WERI-Rb-1 (cell line): ENCODE results near the gene TBC1D22B.

ENCODE experiments used
- DNase-seq: peaks from one replicate; pipeline ENCODE4 v3.0.0-alpha.2; 2020
- H3K27ac ChIP-seq: fragments of 250-450 bp; sonication (Bioruptor Pico); 2 replicates; pipeline ENCODE4 v1.5.1; 2020; ENCODE audit warnings: mild to moderate bottlenecking, moderate library complexity
- H3K27me3 ChIP-seq: fragments of 250-450 bp; sonication (Bioruptor Pico); 2 replicates; pipeline ENCODE4 v1.5.1; 2021; ENCODE audit warnings: mild to moderate bottlenecking, low read depth, moderate library complexity; ENCODE audit not compliant: insufficient read depth, severe bottlenecking
- H3K36me3 ChIP-seq: fragments of 250-450 bp; sonication (Bioruptor Pico); 2 replicates; pipeline ENCODE4 v1.5.1; 2020; ENCODE audit warnings: mild to moderate bottlenecking, moderate library complexity
- H3K4me3 ChIP-seq: 2 replicates; pipeline ENCODE4 v1.5.1; 2011; ENCODE audit warnings: low read depth, mild to moderate bottlenecking, control low read depth, low read length
- H3K9me3 ChIP-seq: fragments of 250-450 bp; sonication (Bioruptor Pico); 2 replicates; pipeline ENCODE4 v1.5.1; 2021; ENCODE audit warnings: mild to moderate bottlenecking, moderate library complexity; ENCODE audit not compliant: severe bottlenecking
- CTCF ChIP-seq: IDR thresholded peaks from 2 replicates; pipeline ENCODE4 v1.5.1; 2011; ENCODE audit warnings: low read depth, mild to moderate bottlenecking, control low read depth, inconsistent platforms, low read length

Gene TBC1D22B

DNA sequence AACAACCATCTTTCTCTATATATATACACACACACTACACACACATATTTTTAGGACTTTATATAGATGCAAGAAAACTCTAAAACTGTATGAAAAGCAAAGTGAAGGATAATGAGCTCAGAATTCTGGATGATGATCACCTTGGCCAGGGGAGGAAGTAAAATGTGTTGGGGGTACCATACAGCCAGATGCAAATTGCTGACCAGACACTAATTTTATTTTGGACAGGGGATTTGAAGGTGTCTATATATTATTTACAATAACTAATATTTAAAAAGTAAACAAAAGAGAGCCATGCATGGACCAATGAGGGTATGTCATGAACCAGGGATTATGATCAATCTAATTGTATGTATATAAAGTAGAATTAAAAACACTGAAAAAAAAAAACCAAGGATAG, 19.8 kb upstream of the TBC1D22B start:
- no peak for TF ChIP-seq CTCF

GRCh38 chr6:37238381-37238780, 19.2 kb upstream of the TBC1D22B start:
- Histone ChIP-seq H3K27me3 (no peaks in the 10 kb centered on the region), H3K9me3 (no peaks in the 10 kb centered on the region), H3K27ac (no peak overlapping the region), H3K36me3 (no peaks in the 10 kb centered on the region), H3K4me3 (no peak overlapping the region)
- DNase-seq, result no peak
- TF ChIP-seq CTCF, result no peak

More for the DNA sequence above, 19.8 kb upstream of the TBC1D22B start:
- Histone ChIP-seq H3K36me3 (no peaks in the 10 kb centered on the region), H3K9me3 (no peaks in the 10 kb centered on the region), H3K4me3 (no peak overlapping the region), H3K27ac (no peak overlapping the region), H3K27me3 (no peaks in the 10 kb centered on the region)
- no peak for DNase-seq

GRCh38 chr6:37239526-37239925, 18.0 kb upstream of the TBC1D22B start:
- no peaks in the 10 kb centered on the region for H3K36me3 ChIP-seq
- DNase-seq, result no peak
- no peak overlapping the region for H3K27ac ChIP-seq
- TF ChIP-seq CTCF, result no peak
- no peaks in the 10 kb centered on the region for H3K9me3 ChIP-seq
- H3K27me3 ChIP-seq, result no peaks in the 10 kb centered on the region
- no peak overlapping the region for H3K4me3 ChIP-seq

- H3K36me3 ChIP-seq, result no peaks in the 10 kb centered on the region
- no peaks in the 10 kb centered on the region for H3K27me3 ChIP-seq
- no peaks in the 10 kb centered on the region for H3K9me3 ChIP-seq
- DNase-seq, result no peak
- no peak for TF ChIP-seq CTCF
- no peak overlapping the region for H3K4me3 ChIP-seq
- no peak overlapping the region for H3K27ac ChIP-seq
Observed at GRCh38 chr6:37239950-37240713, 17.4 kb upstream of the TBC1D22B start.

DNA sequence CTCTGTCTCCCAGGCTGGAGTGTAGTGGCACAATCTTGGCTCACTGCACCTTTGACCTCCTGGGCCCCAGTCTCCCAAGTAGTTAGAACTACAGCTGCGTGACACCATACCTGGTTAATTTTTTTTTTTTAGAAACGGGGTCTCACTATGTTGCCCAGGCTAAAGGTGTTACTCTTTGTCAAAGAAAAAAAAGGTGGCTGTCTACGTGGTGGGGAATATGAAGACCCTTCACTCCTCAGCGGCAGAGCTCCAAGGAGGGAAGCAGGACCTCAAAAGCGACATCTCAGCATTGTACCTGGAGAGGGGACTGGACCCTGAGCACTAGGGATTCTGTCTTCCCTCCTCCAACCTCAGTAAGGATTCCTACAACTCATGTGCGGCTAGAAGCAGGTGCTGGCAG, 16.4 kb upstream of the TBC1D22B start:
- Histone ChIP-seq H3K27me3 (no peaks in the 10 kb centered on the region), H3K27ac (no peak overlapping the region), H3K4me3 (no peak overlapping the region)

More for the DNA sequence above, 16.4 kb upstream of the TBC1D22B start:
- Histone ChIP-seq H3K9me3 (no peaks in the 10 kb centered on the region), H3K36me3 (no peaks in the 10 kb centered on the region)
- no peak for TF ChIP-seq CTCF
- no peak for DNase-seq
